ENCODE measurements around the gene ADNP.

ADNP gene

GRCh38 chr20:50848846-50849673, 82.2 kb downstream of the ADNP start:
- DNase-seq (ENCODE audit: low read depth) = no peak

- DNase-seq (ENCODE audit: low read depth) = peak; percentile 22
Observed at GRCh38 chr20:50848341-50848808, 82.9 kb downstream of the ADNP start.

DNA sequence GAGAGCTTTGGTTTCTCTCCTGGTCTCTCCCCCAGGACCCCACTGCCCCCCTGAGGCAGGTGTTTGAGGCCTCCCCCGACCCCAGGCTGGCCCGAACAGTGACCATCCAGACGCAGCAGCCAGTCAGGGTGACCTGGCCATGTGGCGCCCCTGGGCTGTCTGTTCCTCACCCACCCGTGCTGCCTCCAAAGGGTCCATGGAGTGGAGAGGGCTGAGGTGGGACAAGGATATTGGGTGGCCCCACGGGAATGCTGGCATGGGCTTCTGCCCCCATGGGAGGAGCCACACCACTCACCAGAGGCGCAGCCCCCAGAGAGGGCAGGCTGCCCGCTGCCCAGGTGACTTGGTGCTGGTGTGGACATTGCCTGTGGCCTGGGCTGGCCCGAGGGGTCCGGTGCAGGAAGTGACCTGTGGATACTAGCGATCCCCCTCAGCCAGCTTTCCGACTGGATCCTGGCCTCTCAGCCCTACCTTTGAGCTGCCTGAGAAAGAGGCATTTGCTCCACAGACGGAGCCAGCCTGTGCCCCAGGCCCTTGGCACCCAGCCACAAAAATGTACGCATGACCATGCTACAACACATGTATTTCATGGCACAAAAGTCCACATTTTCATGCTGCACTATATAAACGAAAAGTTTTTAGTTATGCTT, 85.5 kb downstream of the ADNP start:
- DNase-seq (ENCODE audit: low read depth) = no peak

GRCh38 chr20:50844430-50845100, 86.7 kb downstream of the ADNP start:
- peak; percentile 79 for DNase-seq (ENCODE audit: low read depth)

GRCh38 chr20:50843331-50844276, 87.6 kb downstream of the ADNP start:
- DNase-seq (ENCODE audit: low read depth) = no peak

DNA sequence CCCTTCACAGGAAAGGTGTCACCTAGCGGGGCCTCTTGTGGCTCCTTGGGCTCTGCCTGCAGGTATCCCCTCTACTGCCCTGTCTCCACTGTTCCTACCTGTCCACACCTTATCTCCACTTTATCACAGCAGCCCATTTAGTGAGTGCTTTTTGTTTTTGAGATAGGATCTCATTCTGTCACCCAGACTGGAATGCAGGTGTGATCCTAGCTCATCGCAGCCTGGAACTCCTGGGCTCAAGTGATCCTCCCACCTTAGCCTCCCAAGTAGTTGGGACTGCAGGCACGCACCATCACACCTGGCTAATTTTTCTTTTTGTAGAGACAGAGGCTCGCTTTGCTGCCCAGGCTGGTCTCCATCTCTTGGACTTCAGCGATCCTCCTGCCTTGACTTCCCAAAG, 88.4 kb downstream of the ADNP start:
- no peak for DNase-seq (ENCODE audit: low read depth)

Measured in EH (cell line).